ENCODE results near the gene KCNH8.

KCNH8 gene

DNA sequence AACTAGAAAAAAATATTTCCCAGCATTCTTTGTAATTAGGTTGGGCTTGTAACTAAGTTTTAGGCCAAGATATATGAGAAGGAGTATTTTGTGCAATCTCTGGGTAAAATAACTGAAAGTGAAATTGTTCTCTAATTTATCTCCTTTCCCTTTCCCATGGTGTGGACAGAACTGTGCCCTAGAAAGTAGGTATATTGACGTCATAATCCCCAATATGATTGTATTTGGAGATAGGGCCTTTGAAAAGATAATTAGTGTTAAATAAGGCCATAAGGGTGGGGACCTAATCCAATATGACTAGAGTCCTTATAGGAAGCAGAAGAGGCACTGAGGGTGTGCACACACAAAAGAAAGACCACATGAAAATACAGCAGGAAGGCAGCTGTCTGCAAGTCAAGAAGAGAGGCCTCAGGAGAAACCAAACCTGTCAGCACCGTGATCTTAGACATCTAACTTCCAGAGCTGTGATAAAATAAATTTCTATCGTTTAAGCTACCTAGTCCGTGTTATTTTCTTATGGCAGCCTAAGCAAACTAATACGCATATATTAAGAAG is 106.6 kb downstream of the KCNH8 start:
- no peak for DNase-seq

DNA sequence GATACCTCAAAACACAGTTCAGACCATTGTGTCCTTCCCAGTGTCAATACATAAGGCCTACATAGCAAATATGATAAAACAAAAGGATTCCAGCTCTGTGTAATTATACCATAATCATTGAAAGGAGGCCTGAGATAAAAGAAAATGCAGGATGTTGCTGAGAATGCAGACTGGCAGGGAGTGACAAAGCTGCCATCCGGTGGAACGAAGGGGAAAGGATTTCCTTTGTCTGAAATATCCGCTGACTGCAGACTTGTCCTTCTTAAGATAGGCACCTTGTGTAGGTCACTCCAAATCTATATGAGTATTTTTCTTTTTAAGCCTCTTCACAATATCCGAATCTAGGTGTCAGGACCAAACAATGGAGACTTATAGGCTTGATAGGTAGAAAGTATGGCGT is 108.0 kb downstream of the KCNH8 start:
- DNase-seq = no peak

DNA sequence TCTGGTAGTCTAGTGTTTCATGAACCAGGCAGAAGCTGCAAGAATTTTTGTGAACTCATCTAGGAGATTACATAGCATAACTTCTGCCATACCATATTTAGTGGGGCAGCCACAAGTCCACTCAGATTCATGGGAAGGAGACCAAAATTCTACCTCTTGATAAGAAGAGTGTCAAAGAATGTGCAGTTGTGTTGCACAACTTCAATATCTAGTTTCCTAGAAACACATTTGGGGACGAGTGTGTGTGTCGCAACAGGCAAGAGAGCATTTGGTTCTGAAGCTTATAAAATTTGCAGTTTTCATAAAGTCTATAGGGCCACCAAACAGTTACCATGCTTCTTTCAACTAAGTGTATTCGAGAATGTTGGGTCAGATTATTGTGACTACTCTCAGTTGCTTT is 115.3 kb downstream of the KCNH8 start:
- DNase-seq = no peak

DNA sequence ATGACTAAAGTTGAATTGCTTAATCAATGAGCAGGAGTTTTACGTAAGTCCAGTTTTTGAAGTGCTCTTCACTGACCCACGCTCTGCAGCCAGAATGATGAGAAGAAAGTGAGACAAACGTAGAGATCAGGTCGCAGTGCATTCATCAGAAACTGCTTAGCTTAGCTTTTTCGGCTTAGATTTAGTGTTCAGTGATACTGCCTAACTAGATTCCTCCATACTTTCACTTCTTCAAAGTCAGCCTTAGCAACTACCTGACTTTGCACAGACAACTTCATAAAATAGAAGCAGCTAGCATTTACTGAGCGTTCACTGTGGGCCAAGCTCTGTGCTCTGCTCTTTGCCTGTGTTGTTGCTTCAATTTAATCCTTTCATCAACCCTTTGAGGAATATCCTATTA is 116.1 kb downstream of the KCNH8 start:
- no peak for DNase-seq

DNA sequence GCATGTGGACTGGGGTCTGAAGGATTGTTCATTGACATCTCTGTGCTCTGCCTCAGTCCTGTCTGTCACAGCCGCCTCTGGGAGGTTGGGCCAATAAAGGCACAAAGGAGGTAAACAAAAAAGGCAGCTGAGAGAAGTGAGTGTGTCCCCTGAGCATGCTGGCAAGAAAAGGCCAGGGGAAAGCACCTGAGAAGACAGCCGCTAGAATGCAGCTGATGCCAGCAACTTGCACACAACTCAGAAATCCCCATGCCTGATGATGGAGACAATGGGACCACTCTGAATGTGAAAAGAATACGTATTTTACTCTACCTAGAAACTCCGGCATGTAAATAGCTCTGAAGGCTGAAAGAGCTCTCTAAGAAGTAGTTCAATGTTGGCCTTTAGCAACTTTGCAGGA is 118.7 kb downstream of the KCNH8 start:
- no peak for DNase-seq

DNA sequence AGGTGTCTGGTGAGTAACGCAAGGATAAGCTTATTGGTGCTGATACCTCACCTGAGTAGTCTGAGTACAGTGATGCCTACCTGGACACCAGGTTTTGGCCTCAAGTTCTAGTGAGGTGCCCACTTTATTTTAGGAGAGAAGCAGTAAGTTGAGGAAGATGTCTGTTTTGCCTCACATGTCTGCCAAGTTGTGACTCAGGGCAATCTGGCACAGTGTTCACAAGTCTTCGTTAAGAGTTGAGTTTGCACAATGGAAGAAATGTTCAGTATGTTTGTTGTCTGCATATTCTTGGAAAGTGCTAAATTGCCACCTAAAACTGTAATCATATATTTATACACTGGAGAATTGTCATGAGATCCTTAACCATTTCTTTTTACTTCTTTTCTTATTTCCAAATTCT is 122.2 kb downstream of the KCNH8 start:
- no peak for DNase-seq

DNA sequence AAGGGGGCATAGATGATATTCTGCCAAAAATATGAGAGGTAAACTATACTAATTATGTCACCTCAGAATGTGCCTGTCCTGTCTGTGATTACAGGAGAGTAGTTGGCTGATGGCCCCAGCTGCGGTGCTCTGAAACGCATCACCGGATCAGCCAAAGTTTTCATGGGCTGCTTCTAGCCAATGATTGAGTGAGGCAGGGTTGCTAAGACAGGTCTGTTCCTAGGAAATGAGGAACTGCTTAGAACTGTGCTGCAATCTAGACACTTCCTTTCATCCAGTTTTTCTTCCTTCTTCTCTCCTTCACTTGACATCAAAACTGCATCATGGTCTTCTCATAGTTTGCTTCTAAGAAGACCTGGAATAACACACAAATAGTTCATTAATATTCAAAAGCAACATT is 124.0 kb downstream of the KCNH8 start:
- no peak for DNase-seq

DNA sequence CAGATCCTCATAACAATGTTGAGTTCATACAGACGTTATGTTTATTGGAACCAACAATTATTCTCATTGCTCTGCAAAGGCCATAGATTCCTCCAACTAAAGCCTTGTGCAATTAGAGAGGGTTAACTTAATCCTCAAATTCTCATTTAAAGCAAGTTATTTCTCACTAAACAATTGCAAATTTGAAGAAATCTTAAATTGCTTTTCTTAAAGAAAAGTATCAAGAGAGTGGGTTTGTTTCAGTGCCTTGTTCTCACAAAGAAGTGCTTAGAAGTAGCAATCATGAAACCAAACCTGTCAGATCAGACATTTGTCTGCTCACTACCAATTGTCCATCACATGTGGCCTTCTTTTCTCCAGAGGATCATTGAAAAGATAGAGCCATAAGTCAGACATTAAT is 124.8 kb downstream of the KCNH8 start:
- no peak for DNase-seq

DNA sequence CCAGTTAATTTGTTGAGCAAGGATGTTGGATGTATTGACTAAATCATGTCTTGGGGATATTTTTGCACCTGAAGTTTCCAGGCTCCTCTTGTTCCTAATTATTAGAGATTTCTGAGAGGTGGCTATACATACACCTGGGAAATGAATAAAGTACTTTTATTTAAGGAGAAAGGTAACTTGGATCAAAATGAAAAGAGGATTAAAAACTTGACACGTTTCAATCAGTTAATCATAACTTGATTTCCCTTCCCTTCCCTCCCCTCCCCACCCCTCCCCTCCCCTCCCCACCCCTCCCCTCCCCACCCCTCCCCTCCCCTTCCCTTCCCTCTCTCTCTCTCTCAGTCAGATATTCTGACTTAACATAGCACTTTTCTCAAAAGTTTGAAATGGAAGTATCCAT is 126.3 kb downstream of the KCNH8 start:
- no peak for DNase-seq

DNA sequence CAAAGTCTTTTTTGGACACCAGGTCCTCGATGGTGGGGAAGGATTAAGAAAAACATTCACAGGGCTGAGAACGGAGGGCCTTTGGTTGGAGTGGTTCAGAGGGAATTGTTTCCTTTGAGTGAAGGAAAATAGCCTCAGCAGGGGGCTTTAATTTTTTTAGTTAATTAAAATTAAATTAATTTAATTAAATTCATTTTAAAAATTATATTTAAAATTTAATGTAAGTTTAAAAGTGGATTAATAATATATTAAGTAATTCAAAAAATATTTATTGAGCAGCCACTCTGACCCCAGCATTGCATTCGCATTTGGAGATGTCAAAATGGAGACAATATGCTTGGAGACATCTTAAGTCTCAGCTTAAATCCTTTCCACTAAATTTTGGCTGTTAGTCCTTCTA is 136.7 kb downstream of the KCNH8 start:
- no peak for DNase-seq

DNA sequence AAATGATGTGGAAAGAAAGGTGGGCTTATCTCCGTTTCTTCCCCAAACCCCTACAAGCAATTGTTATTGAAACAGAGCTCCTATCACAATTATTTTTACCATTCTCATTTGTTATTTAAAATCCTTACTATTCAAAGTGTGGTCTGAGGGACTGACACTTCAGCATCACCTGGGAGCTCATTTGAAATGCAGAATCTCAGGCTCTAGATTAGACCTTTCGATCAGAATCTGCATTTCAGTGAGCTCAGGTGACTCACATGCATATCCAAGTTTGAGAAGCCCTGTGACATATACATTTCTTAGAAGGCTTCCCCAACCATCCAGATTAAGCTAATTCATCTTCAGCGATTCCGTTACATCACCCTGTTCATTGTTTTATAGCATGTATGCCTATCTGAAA is 145.0 kb downstream of the KCNH8 start:
- no peak for DNase-seq

DNA sequence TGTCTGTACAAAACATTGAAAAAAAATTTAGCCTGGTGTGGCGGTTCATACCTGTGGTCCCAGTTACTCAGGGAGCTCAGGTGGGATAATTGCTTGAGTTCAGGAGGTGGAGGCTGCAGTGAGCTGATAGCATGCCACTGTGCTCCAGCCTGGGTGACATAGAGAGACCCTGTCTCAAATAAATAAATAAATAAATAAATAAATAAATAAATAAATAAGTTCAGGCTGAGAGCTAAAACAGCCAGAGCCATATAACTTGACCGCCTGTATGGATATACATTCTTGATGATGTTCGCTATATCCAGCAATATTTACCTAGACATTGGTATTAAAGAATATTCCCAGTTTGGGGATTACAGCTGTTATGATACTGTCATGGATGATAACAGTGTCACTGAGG is 146.9 kb downstream of the KCNH8 start:
- no peak for DNase-seq

DNA sequence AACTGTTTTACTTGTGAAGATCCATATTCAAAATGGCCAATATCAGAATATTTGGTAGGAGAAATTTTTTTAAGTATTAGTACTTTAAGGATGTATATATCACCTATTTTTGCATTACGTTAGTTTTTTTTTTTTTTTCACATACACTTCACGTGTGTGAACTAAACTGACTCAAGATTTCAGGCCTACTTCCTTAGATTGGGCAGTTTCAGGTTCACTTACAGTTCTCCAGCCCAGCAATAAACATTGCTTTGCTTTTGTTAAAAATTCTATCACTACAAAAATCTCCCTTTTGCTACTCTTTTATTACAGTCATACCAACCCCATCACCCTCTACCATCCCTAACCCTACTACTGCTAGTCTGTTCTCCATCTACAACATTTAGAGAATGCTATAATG is 183.6 kb downstream of the KCNH8 start:
- no peak for DNase-seq

DNA sequence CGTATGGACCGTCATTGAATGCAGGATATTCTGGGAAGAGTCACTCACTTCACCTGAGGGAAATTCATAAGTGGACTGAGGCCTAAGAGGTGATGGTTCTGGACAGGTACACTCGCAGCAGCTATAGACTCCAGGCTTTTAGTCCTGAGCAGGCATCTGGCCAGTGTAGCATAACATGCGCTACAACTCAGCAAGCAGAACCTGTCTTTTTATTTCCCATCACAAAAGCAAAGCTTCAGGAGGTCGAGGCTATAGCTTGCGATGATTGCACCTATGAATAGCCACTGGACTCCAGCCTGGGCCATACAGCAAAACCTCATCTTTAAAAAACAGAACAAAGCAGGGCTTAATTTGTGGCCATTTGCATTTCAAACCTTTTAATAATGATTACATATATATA is 185.8 kb downstream of the KCNH8 start:
- no peak for DNase-seq

DNA sequence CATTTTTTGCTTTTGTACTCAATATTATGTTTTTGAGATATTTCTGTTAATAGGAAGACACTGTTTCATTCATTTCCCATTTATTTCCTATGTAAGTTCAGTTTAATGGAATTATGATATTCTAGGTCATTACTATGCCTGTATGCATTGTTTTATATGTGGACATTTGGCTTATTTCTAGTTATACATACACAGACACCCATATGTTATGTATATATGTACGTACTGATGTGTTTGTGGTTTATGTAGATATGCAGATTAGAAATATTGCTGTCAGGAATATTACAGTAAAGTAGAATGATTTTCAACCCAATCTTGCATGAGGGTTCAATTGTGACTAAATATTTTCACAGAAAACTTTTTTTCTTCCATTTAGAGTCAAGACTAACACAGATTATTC is 190.5 kb downstream of the KCNH8 start:
- no peak for DNase-seq

DNA sequence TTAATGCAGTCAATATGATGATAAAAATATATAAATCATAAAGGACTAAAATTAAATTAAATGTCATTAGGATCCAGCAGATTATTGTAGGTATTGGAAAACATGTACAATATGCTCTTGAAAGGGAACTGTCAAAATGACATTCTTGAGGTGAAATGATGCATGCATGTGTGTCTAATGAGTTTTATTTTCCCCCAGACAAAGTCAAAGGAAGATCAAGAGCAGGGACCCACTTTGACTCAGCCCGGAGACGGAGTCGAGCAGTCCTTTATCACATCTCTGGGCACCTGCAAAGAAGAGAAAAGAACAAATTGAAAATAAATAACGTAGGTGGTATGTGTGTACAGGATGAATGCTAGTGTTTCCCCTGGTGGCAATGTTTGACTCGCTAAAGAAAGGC is 194.1 kb downstream of the KCNH8 start:
- DNase-seq = no peak

DNA sequence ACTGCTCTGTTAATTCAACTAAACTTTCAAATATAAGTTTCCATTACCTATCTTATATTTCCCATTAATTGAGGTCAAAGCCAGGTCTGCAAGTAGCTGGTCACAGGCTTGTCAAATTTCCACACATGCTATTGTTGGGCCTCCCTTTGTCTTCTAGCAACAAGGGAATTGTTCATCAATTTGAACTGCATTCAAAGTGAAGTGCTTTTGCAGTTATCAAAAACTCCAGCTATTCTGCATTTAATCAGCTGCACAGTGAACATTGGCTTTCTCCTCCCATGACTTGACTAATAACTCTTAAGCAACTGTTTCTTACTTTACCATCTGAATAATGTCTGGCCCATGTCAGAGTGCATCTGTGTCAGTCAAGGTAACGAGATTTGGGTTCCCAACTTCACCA is 198.4 kb downstream of the KCNH8 start:
- DNase-seq = no peak

DNA sequence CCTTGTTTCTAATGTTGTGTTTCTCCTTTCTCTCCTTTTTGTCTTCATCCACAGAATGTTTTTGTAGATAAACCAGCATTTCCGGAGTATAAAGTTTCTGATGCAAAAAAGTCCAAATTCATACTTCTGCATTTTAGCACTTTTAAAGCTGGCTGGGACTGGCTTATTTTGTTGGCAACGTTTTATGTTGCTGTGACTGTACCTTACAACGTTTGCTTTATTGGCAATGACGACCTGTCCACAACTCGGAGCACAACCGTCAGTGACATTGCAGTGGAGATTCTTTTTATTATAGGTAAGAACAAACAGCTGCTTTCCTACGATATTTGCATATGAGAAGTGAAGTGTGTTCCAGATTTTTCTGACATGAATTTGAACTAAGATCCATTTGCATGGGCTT is 199.4 kb downstream of the KCNH8 start:
- no peak for DNase-seq

DNA sequence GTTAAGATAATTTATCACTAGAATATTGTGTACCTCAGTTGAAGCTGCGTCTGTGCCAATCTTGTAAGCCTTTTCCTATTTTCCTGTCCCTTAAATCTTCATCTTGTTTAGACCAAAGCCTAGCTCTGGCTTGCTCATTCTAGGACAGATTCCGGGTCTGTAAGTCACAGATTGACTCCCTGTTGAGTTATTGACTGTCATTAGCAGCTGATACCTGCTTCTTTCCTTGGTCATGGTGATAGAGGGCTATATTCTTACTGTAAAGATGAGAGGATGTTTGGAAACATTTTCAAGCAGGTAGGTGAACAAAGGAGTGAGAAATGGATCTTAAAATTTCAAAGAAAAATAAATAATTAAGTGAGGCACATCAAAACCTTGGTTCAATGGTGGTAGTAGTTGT is 200.2 kb downstream of the KCNH8 start:
- no peak for DNase-seq

DNA sequence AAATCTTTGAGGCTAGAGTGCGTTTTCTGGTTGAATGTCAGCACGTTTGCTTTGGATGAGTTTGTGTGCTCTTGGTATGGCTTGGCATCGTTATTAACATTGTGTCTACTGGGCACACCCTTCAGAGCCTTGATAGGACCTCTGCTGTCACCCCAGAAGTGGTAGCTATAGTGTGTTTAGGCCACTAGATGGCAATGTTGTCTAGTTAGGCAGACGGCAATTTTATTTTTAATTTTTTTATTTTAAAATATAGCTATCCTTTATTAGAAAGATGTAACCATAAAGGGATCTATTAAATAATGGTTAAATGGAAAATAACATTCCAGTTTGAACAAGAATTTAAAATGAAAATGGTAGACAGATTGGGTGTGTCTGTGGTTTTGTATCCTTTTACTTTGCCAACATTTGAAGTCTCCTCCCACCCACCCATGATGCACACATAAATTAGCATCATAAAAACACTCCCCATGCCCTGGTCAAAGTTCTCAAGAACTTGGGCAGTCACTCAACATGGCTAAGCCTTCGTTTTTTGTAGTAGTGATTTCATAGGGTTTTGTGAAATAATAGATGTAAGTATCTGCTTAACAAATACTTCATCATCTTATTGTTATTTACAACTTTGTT is 200.7 kb downstream of the KCNH8 start:
- DNase-seq = no peak

DNA sequence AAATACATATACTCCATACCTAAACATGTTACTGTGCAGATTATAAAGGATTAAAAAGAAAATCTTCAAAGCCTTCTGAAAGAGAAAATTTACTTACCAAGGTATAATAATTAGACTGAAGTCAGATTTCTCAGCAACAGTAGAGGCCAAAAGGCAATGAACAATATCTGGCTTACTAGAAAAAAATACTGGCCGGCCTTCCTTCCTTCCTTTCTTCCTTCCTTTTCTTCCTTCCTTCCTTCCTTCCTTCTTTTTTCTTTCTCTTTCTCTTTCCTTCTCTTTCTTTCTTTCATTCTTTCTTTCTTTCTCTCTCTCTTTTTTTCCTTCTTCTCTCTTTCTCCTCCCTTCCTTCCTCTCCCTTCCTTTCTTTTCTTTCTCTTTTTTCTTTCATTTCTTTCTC is 209.6 kb downstream of the KCNH8 start:
- DNase-seq = no peak

DNA sequence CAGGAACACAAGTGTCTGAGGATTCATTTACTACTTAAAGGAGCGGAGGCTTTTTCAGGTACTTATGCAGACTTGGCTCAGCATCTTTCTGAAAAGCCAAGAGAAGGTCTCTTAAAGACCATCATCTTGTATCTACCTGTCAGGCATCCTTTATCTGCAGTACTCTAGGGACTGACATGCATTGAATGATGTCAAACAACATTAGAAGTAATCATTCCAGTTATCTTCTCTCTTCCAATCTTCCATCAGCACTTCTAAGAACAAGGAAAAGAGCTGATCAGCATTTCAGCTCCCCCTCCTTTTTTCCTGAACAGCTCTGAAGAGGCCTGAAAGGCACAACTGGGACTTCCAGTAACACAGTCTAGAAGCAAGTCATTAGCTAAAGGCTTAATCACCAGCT is 214.8 kb downstream of the KCNH8 start:
- no peak for DNase-seq

DNA sequence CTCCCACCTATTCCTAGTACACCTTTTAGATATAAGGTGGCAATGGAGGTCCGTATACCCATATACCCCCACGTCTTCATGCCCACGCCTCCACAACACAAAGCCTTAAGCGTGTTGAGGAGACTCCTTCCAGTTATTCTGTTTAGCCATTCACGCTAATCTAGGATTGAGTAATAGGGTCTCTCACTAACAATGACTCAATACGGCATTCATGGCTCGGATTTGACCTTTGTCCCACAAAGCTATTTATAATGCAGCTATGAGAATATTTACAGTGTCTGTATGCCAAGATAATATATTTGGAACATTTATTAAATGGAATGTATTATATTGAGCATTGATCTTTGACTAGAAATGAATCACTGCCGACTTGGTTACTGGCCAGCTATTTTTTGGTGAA is 215.8 kb downstream of the KCNH8 start:
- no peak for DNase-seq

DNA sequence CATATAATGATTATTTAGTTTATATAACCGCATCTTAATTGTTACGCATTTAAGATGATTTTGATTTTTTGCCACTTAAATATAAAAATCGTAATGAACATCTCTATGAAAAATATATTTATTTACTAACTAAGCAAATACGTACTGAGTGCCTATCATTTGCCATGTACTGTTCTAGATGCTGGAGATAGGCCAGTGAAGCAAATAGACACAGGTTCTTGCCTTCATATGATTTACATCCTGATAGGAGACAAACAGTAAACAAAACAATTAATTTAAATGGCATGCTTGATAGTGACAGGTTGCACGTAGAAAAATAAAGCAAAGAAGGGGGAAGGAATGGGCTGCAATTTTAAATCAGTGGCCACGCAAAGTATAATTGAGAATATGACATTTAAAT is 217.2 kb downstream of the KCNH8 start:
- no peak for DNase-seq

DNA sequence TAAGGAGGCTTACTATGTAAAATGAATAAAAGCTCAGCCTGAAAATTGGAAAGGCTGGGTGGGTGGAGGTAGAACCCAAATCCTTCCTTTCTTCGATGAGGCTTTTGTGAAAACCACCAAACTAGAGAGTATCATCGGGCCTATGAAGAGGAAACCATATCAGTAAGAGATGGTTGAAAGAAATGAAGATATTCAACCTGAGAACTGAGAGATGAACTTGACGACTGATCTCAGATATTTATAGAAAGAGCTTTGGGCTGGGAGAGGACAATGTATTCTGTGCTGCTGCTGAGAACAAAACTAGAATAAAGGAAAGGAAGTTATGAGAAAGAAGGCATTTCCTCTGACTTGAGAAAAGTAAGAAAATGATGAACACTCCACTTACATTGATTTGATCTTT is 236.6 kb downstream of the KCNH8 start:
- no peak for DNase-seq

DNA sequence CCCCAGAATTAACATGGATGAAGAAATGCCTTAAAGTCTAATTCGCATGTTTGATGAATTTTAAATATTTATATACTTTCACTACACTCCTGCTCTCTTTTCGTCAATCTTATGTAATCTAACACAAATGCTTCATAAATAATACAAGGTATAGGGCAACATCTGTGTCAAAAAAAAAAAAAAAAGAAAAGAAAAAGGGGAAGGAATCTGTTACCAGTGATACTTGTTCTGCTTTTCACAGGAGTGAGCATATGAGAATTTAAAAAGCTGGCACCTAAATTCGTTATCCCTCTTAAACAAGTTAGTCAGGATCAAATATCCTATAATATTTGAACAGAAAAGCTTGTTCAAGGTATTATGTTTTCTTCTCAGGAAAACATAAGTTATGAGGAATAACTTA is 243.8 kb downstream of the KCNH8 start:
- DNase-seq = no peak

Measured in NCI-H1105 (cell line).